GM12864 (cell line): ENCODE results near the gene PLXNA2.

Experiments used
- DNase-seq: peaks from one replicate; pipeline ENCODE4 v3.0.0-alpha.2; 2011; ENCODE audit warnings: low read depth
- H3K4me3 ChIP-seq: 2 replicates; pipeline ENCODE4 v1.5.1; 2011; ENCODE audit warnings: mild to moderate bottlenecking, low read depth, low read length, control low read depth
- TF ChIP-seq, protein P1 (sequence below): IDR thresholded peaks from 2 replicates; pipeline ENCODE4 v1.5.1; 2011; ENCODE audit warnings: low read depth, mild to moderate bottlenecking, moderate library complexity, low read length, control low read depth, inconsistent platforms; ENCODE audit errors: missing control alignments

PLXNA2 gene

GRCh38 chr1:208205216-208206013 is 38.8 kb downstream of the PLXNA2 start:
- TF ChIP-seq, protein P1, sequence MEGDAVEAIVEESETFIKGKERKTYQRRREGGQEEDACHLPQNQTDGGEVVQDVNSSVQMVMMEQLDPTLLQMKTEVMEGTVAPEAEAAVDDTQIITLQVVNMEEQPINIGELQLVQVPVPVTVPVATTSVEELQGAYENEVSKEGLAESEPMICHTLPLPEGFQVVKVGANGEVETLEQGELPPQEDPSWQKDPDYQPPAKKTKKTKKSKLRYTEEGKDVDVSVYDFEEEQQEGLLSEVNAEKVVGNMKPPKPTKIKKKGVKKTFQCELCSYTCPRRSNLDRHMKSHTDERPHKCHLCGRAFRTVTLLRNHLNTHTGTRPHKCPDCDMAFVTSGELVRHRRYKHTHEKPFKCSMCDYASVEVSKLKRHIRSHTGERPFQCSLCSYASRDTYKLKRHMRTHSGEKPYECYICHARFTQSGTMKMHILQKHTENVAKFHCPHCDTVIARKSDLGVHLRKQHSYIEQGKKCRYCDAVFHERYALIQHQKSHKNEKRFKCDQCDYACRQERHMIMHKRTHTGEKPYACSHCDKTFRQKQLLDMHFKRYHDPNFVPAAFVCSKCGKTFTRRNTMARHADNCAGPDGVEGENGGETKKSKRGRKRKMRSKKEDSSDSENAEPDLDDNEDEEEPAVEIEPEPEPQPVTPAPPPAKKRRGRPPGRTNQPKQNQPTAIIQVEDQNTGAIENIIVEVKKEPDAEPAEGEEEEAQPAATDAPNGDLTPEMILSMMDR = no peak
- DNase-seq = no peak
- H3K4me3 ChIP-seq = no peak overlapping the region

GRCh38 chr1:208204779-208205178 is 39.4 kb downstream of the PLXNA2 start:
- TF ChIP-seq, protein P1 = no peak

DNA sequence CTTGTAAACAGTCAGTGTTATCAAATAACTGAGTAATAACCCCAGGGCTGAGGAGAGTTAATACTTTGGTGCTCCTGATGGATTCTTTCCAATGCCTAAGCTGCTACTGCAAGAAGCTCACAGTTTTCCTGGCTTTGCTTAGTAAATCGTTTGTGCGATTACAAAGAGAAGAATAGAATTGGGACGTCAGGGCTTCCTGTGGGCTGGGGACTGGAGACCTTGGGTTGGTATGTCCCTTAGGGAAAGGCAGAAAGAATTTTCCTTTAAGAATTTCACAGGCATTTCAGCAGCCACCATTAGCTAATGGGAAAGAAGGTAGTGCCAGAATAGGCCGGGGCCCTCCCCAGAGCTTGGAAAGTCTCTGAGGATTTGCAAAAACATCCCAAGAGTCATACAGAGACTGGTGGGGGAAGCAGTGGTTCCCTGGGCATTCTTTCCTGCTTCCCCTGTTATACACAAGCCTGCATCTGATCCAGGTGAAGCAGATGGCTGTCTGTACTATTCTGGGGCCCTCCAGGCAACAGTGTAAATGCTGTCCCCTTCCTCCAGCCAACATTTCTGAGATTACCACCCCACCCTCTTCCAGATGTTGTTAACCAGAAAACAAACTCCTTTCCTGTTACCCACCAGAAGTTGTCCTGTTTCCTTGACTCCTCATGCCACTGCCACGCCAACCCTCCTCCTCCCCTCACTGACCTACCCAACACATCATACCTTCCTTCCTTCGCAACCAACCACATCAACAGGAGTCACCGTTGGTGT is 40.2 kb downstream of the PLXNA2 start:
- DNase-seq = no peak
- H3K4me3 ChIP-seq = no peak overlapping the region
- TF ChIP-seq, protein P1 = no peak

More at GRCh38 chr1:208204779-208205178, 39.4 kb downstream of the PLXNA2 start:
- DNase-seq = no peak
- no peak overlapping the region for H3K4me3 ChIP-seq

DNA sequence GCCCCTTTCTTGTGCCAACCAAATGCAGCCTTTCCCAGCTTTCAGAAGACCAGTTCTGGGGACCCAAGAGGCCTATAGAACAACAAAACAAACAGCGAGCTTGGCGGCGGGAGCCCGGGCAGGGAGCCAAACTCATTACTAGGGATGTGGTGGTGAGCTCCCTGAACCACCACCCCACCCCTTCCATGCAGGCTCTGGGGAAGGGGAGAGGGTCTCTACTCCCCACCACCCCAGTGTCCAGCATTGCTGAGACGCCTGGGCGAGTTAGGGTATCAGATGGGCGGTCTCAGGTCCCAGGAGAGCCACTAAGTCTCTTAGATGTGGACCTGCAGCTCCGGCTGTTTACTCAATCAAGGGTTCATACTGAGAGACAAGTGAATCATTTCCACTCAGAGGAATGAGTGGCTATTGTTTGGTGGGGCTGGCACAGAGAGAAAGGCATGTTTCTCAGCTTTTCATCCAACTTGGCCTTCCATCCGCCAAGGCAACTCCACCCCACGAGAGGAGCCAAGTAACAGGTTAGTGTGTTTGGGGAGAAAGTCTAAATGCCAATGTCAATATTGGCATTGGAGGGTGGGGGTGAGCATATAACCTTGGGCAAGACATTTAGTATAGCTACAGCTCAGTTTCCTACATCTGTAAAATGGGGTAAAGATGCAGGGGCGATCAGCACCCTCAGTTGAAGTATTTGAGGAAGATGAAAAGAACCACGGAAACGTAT is 40.9 kb downstream of the PLXNA2 start:
- TF ChIP-seq, protein P1 = no peak
- no peak for DNase-seq
- H3K4me3 ChIP-seq = no peak overlapping the region

GRCh38 chr1:208202333-208202995 is 41.7 kb downstream of the PLXNA2 start:
- DNase-seq = no peak
- H3K4me3 ChIP-seq = no peak overlapping the region
- TF ChIP-seq, protein P1 = no peak

DNA sequence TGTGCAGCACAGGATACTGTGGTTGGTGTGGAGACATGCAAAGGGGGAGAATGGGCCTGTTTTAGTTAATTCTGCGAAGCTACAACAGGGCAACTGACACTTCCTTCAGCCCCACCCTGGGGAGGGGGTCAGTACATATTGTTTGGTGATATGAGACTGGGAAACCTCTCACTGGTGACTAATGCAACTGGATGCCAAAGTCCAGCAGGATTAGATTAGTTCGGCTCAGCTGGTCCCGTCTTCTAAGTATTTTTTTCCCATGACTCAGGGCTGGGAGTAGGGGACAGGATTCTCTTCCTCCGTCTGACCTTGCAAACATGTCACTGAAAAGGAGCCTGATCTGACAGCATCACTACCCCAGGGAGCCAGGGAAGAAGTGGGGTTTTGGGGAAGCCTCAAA is 43.0 kb downstream of the PLXNA2 start:
- no peak overlapping the region for H3K4me3 ChIP-seq
- TF ChIP-seq, protein P1 = no peak

More for the DNA sequence above, 43.0 kb downstream of the PLXNA2 start:
- no peak for DNase-seq
